ENCODE measurements around the gene STX3.

DNA sequence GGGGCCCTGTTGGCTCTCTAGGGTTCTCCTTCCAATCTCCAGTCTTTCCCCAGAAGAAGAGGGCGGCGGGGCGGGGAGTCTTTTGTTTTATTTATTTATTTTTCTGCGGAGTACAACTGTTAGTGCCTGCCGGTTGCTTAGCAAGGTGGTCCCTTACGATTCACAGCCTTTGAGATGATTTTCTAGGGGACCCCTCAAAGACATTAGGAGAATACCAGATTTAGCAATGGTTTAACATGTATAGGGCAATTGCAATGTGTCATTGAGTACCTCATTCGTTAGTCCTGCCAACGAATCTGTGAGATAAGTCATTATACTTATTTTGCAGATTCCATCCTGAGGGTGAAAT is 55.7 kb downstream of the STX3 start:
- TF ChIP-seq ZNF274 (IDR thresholded peaks at IDR 0.05; ENCODE audit: low read depth, low read length), result no peak
- no peak for TF ChIP-seq YY1 (IDR thresholded peaks at IDR 0.05; ENCODE audit: insufficient read depth, insufficient read length)
- TF ChIP-seq SUZ12 (IDR thresholded peaks at IDR 0.05; ENCODE audit: extremely low read depth, insufficient read depth, insufficient read length), result no peak
